CD4-positive, CD25-positive, alpha-beta regulatory T cell (primary cell): ENCODE measurements around the gene CHST9. TPM values are rescaled to one million over a fixed set of nuclear protein-coding genes. Genes with fewer than 3 reads are reported as not detected.

Experiments used
- ATAC-seq, 2 donors: fragments of 150-1000 bp; cut with Tn5 transposase; one replicate each; pipeline ENCODE4 v1.10.0; 2021; ENCODE audit warnings: low read depth in 2 of 2, moderate number of reproducible peaks in 2 of 2, moderate library complexity in 1 of 2
- DNase-seq, 3 donors: peaks; one replicate each; pipeline versions ENCODE4 v3.0.0 to v3.0.0-alpha.2; 2012 to 2022; ENCODE audit warnings: mixed read lengths in 1 of 3
- H3K27ac ChIP-seq: one replicate; pipeline ENCODE4 v1.7.0; 2013; ENCODE audit warnings: mild to moderate bottlenecking, low read length; ENCODE audit not compliant: insufficient read depth, poor library complexity, severe bottlenecking
- H3K27me3 ChIP-seq: one replicate; pipeline ENCODE4 v1.7.0; 2013; ENCODE audit warnings: low read length; ENCODE audit not compliant: control insufficient read depth, insufficient read depth
- H3K36me3 ChIP-seq: one replicate; pipeline ENCODE4 v1.7.0; 2013; ENCODE audit warnings: mild to moderate bottlenecking, low read length, moderate library complexity; ENCODE audit not compliant: control insufficient read depth, insufficient read depth
- H3K4me1 ChIP-seq: 2 replicates; pipeline ENCODE4 v1.7.0; 2013; ENCODE audit warnings: mild to moderate bottlenecking, low read length; ENCODE audit not compliant: insufficient read depth, control insufficient read depth, poor library complexity, severe bottlenecking
- H3K4me3 ChIP-seq: one replicate; pipeline ENCODE4 v1.7.0; 2013; ENCODE audit warnings: low read depth, mild to moderate bottlenecking, low read length, moderate library complexity
- H3K9me3 ChIP-seq, 2 experiments: 1 replicate in 1 of 2; 2 replicates in 1 of 2; pipeline ENCODE4 v1.7.0; 2013; ENCODE audit warnings: low read length in 2 of 2, mild to moderate bottlenecking in 1 of 2, moderate library complexity in 1 of 2; ENCODE audit not compliant: control insufficient read depth in 2 of 2
- H3K27ac Mint-ChIP-seq, 3 donors: one replicate each; pipeline ENCODE4 v1.8.0; 2020 to 2022; ENCODE audit warnings: mild to moderate bottlenecking in 3 of 3, mixed read lengths in 3 of 3, moderate library complexity in 2 of 3
- H3K27me3 Mint-ChIP-seq: one replicate; pipeline ENCODE4 v1.8.0; 2022; ENCODE audit warnings: mild to moderate bottlenecking, mixed read lengths
- H3K36me3 Mint-ChIP-seq: one replicate; pipeline ENCODE4 v1.8.0; 2020; ENCODE audit warnings: mixed read lengths
- H3K4me1 Mint-ChIP-seq, 4 donors: one replicate each; pipeline ENCODE4 v1.8.0; 2020 to 2022; ENCODE audit warnings: mixed read lengths in 4 of 4, mild to moderate bottlenecking in 1 of 4
- H3K4me3 Mint-ChIP-seq, 4 donors: one replicate each; pipeline ENCODE4 v1.8.0; 2020 to 2022; ENCODE audit warnings: mild to moderate bottlenecking in 4 of 4, mixed read lengths in 4 of 4, moderate library complexity in 3 of 4
- H3K9me3 Mint-ChIP-seq, 7 donors: one replicate each; pipeline ENCODE4 v1.8.0; 2020 to 2022; ENCODE audit warnings: mixed read lengths in 7 of 7, mild to moderate bottlenecking in 3 of 7, moderate library complexity in 2 of 7
- polyA plus RNA-seq, 4 donors: library from polyadenylated mRNA; unstranded; fragments of 300-500 nt; fragmentation: Illumina TruSeq; gene quantifications; one replicate each; pipeline ENCODE4 v1.2.3, GENCODE V29; 2021
- total RNA-seq: library from RNA; stranded (reverse); gene quantifications from one replicate; pipeline ENCODE4 v1.2.3, GENCODE V29; 2022

The CHST9 gene
- total and polyA plus RNA-seq, 5 donors from 2014 or later, result not detected

DNA sequence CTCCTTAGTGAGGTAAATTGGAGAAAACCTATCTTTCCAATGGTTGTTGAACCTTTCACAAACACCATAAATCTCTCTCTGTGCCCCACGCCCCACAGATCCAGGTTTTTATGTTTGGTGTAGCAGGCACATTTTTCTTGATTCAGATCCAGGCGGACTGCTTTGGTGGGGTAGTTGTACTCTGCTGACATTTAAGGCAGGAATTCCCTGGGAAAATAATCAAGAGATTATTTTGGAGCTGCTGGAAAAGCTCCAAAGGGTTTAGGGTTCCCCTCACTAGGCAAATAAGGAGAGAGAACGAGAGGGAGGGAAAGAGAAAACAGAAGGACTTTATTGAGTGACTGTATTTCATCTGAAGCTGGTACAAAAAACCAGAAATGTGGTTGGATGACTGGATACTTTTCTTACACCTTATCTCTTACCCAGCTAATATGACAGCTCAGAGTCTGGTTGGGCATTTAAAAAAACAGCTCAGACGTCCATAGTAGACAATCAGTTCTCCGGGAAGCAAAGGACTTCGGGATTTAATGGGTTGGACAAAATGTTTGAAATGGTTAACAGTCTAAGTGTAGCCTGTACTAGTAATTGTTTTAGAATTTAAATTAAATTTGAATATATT, 316.0 kb downstream of the CHST9 start:
- H3K4me1 Mint-ChIP-seq, result no peaks in the 10 kb centered on the region
- H3K36me3 Mint-ChIP-seq, result no peaks in the 10 kb centered on the region
- peaks cover 0 to 8% (median 0%) of the 10 kb centered on the region in 7 donors for H3K9me3 Mint-ChIP-seq
- H3K4me1 ChIP-seq, result no peaks in the 10 kb centered on the region
- no peak for DNase-seq
- H3K4me3 Mint-ChIP-seq, result no peak overlapping the region
- H3K9me3 ChIP-seq, result no peaks in the 10 kb centered on the region
- no peak overlapping the region for H3K27ac Mint-ChIP-seq
- no peak overlapping the region for H3K4me3 ChIP-seq
- no peak overlapping the region for H3K27ac ChIP-seq
- no peaks in the 10 kb centered on the region for H3K27me3 Mint-ChIP-seq
- no peak for ATAC-seq
- no peaks in the 10 kb centered on the region for H3K36me3 ChIP-seq
- no peaks in the 10 kb centered on the region for H3K27me3 ChIP-seq

DNA sequence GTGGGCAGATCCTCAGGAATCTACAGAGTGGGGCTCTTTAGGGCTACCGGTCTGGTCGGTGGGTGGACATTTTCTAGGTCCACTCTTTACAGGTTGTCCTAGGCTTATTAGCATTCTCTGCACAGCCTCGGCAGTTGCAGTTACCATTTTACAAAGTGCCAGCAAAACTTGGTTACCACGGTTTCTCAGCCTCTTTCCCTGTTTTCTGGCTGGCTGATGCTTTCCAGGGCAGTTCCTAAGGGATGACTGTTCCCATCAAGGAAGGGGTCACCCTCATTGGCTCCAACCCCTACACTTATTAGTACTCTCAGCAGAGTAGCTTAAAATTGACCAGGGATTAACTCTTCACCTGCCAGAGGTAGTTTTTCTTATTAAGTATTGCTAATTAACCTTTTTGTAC, 317.6 kb downstream of the CHST9 start:
- no peak for ATAC-seq
- H3K27ac Mint-ChIP-seq, result no peak overlapping the region
- H3K4me3 Mint-ChIP-seq, result peak overlapping the region in 1 of 4 donors; percentile 21

DNA sequence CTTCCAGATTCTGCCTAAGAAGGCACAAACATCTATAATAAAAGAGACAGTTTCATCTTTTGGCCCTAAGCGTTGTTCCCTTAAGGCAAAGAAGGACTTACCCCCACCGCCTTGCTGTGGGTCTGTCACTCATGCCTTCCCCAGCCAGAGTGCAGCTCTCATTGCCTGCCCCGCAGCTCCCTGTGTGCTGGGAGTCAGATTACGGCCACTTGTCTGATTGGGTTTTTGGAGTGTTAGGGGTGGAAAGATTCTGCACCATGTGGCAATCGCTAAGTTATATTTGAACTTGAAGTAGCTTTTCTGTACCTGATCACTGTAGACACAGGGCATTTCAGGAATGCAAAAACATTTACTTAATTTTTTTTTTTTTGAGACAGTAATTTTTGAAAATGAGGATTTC, 319.6 kb downstream of the CHST9 start, which contains the start of gene AQP4:
Gene AQP4 (minus strand): TSS at position 151 of the 400 bp plus-strand sequence. CDS start 18 bp downstream, at position 133.
- peaks cover 0 to 5% (median 2%) of the 10 kb centered on the region in 7 donors for H3K9me3 Mint-ChIP-seq
- H3K27me3 Mint-ChIP-seq, result no peaks in the 10 kb centered on the region
- Histone ChIP-seq H3K36me3 (no peaks in the 10 kb centered on the region), H3K9me3 (no peaks in the 10 kb centered on the region), H3K27me3 (no peaks in the 10 kb centered on the region), H3K27ac (no peak within 1 kb of the TSS), H3K4me1 (no peaks in the 10 kb centered on the region), H3K4me3 (no peak within 1 kb of the TSS)
- H3K4me3 Mint-ChIP-seq, result peak within 1 kb of the TSS in 1 of 4 donors; percentile 27
- H3K4me1 Mint-ChIP-seq, result no peaks in the 10 kb centered on the region
- H3K36me3 Mint-ChIP-seq, result no peaks in the 10 kb centered on the region
- H3K27ac Mint-ChIP-seq, result no peak within 1 kb of the TSS
- ATAC-seq (no peak), DNase-seq (no peak)

More for the DNA sequence above, 317.6 kb downstream of the CHST9 start:
- Mint-ChIP-seq H3K4me1 (no peaks in the 10 kb centered on the region), H3K27me3 (no peaks in the 10 kb centered on the region), H3K9me3 (peaks cover 0 to 4% (median 1%) of the 10 kb centered on the region in 7 donors), H3K36me3 (no peaks in the 10 kb centered on the region)
- H3K27ac ChIP-seq, result no peak overlapping the region
- no peaks in the 10 kb centered on the region for H3K4me1 ChIP-seq
- no peak overlapping the region for H3K4me3 ChIP-seq
- no peaks in the 10 kb centered on the region for H3K36me3 ChIP-seq
- no peaks in the 10 kb centered on the region for H3K9me3 ChIP-seq
- DNase-seq, result no peak
- no peaks in the 10 kb centered on the region for H3K27me3 ChIP-seq

DNA sequence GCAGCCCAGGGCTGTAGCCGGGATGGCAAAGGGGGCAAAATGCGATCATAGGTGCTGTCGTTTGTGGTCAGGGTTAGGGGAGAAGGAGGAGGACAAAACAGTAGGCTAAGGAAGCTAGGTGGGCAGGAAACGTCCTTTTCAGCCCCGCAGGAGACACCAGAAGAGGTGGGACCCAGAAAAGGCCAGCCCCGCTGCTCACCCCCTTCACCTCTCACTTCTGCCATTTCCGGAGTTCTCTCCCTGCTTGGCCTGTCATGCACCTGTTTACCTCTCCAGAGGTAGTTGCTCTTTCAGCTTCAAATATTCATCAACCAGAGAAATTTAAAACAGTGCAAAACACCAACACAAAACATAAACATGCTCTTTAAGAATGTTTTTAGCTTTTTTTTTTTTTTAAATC, 320.4 kb downstream of the CHST9 start:
- ATAC-seq, result no peak
- no peak overlapping the region for H3K4me3 ChIP-seq
- H3K27ac Mint-ChIP-seq, result no peak overlapping the region
- H3K27ac ChIP-seq, result no peak overlapping the region
- H3K27me3 Mint-ChIP-seq, result no peaks in the 10 kb centered on the region
- no peaks in the 10 kb centered on the region for H3K27me3 ChIP-seq
- H3K4me1 Mint-ChIP-seq, result no peaks in the 10 kb centered on the region
- DNase-seq, result no peak
- H3K4me1 ChIP-seq, result no peaks in the 10 kb centered on the region
- H3K4me3 Mint-ChIP-seq, result no peak overlapping the region
- H3K36me3 Mint-ChIP-seq, result no peaks in the 10 kb centered on the region
- H3K9me3 ChIP-seq, result no peaks in the 10 kb centered on the region
- no peaks in the 10 kb centered on the region for H3K36me3 ChIP-seq
- H3K9me3 Mint-ChIP-seq, result peaks cover 0 to 4% (median 2%) of the 10 kb centered on the region in 7 donors

DNA sequence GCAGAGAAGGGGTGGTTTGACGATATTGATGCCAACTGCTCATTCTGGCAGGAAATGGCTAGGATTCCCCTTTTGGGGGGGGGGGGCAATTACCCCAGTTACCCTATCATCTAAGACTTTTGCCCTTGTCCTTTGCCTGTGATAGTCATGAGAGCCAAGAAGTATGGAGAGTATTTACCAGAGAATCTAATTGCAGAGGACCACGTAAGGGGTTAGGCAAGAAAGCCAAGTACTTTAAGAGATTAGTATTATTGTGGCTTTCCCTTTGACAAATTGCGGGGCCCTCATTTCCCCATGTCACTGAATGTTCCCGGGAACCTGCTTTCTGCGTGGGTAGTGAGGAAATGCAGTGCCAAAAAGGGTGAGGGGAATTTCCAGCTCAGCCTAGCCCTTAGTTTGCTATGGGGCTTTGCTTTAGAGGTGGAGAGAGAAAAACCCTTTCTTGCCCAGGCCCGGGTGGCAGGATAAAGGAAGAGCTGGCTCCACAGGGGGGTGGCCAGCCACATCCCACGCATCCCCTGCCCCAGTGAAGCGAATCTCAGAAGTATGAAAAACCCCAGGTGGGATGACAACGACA, 321.1 kb downstream of the CHST9 start:
- Histone ChIP-seq H3K36me3 (no peaks in the 10 kb centered on the region), H3K27ac (no peak overlapping the region), H3K27me3 (no peaks in the 10 kb centered on the region), H3K4me1 (no peaks in the 10 kb centered on the region), H3K4me3 (no peak overlapping the region), H3K9me3 (no peaks in the 10 kb centered on the region)
- H3K27me3 Mint-ChIP-seq, result no peaks in the 10 kb centered on the region
- H3K4me1 Mint-ChIP-seq, result no peaks in the 10 kb centered on the region
- no peak overlapping the region for H3K27ac Mint-ChIP-seq
- ATAC-seq (no peak), DNase-seq (no peak)
- H3K4me3 Mint-ChIP-seq, result no peak overlapping the region
- peaks cover 0 to 4% (median 2%) of the 10 kb centered on the region in 7 donors for H3K9me3 Mint-ChIP-seq
- no peaks in the 10 kb centered on the region for H3K36me3 Mint-ChIP-seq

DNA sequence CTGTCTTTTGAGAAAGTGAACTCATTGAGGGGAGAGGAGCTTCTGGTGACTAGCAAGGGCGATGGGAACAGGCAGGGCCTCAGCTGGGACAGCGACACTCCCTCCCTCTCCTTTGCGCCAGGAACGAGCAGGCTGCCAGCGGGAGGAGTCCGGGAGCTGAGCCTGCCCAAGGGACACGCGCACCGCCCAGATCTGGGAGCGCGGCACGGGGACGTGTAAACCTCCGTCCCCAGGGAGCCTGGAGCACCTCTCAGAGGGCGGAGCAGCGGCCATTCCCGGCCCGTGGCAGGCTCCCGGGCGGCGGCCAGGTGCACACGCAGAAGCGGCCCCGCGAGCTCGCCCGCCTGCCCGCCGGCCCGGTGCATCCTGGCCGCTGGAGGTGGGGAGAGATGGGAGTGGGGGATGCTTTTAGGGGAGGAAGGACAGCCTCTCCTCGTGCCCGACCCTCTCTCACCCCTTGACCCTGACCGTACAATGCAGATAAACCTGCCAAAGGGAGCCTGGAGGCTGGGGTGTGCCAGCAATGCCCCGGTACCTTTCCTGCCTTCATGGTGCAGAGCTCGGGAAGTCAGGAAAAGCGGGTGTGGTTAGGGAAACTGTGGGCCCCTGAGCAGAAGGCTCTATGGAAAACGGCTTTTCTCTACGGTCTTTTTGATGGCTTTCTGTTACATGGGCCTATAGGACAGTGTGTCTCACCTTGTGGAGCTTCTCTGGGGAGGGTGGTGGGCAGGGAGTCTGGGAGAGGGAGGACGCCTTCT, 321.8 kb downstream of the CHST9 start:
- no peak overlapping the region for H3K4me3 Mint-ChIP-seq
- Histone ChIP-seq H3K4me3 (no peak overlapping the region), H3K4me1 (no peaks in the 10 kb centered on the region), H3K27ac (no peak overlapping the region), H3K9me3 (no peaks in the 10 kb centered on the region), H3K27me3 (no peaks in the 10 kb centered on the region), H3K36me3 (no peaks in the 10 kb centered on the region)
- peaks cover 0 to 4% (median 2%) of the 10 kb centered on the region in 7 donors for H3K9me3 Mint-ChIP-seq
- H3K27ac Mint-ChIP-seq, result no peak overlapping the region
- ATAC-seq (no peak), DNase-seq (no peak)
- H3K36me3 Mint-ChIP-seq, result no peaks in the 10 kb centered on the region
- H3K4me1 Mint-ChIP-seq, result no peaks in the 10 kb centered on the region
- no peaks in the 10 kb centered on the region for H3K27me3 Mint-ChIP-seq

DNA sequence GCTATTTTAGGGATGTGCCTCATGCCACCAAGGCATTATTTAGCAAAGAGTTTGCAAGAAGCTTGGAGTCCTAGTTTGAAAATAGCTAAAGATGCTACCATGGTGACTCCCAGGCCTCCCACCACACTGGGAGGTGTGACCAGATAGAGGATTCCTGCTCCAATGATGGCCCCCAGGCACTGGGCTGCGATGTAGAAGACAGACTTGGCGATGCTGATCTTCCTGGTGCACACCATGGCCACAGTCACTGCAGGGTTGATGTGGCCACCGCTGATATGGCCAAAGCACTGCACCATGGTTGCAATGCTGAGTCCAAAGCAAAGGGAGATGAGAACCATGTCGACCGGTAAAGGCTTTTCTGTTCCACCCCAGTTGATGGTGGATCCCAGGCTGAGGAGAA, 323.0 kb downstream of the CHST9 start:
- Histone ChIP-seq H3K4me1 (no peaks in the 10 kb centered on the region), H3K27me3 (no peaks in the 10 kb centered on the region), H3K27ac (no peak overlapping the region), H3K9me3 (no peaks in the 10 kb centered on the region), H3K36me3 (no peaks in the 10 kb centered on the region), H3K4me3 (no peak overlapping the region)
- Mint-ChIP-seq H3K36me3 (no peaks in the 10 kb centered on the region), H3K9me3 (peaks cover 0 to 4% (median 2%) of the 10 kb centered on the region in 7 donors), H3K27me3 (no peaks in the 10 kb centered on the region), H3K27ac (no peak overlapping the region), H3K4me1 (no peaks in the 10 kb centered on the region), H3K4me3 (no peak overlapping the region)
- DNase-seq (no peak), ATAC-seq (no peak)
